Head of caudate nucleus (tissue), 42 donors: ENCODE results near the gene FCRL6.

Experiments
- DNase-seq, 42 donors: peaks; one replicate each; pipeline versions ENCODE4 v3.0.0 to v3.0.0-alpha.2; 2020 to 2021; ENCODE audit warnings: mixed read lengths in 7 of 42
- intact Hi-C: fragments of 100-400 bp; cut with DNase I; formaldehyde crosslinking; loops from one replicate; pipeline ENCODE4 v1.15.0; 2022

Gene FCRL6, protein sequence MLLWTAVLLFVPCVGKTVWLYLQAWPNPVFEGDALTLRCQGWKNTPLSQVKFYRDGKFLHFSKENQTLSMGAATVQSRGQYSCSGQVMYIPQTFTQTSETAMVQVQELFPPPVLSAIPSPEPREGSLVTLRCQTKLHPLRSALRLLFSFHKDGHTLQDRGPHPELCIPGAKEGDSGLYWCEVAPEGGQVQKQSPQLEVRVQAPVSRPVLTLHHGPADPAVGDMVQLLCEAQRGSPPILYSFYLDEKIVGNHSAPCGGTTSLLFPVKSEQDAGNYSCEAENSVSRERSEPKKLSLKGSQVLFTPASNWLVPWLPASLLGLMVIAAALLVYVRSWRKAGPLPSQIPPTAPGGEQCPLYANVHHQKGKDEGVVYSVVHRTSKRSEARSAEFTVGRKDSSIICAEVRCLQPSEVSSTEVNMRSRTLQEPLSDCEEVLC

DNA sequence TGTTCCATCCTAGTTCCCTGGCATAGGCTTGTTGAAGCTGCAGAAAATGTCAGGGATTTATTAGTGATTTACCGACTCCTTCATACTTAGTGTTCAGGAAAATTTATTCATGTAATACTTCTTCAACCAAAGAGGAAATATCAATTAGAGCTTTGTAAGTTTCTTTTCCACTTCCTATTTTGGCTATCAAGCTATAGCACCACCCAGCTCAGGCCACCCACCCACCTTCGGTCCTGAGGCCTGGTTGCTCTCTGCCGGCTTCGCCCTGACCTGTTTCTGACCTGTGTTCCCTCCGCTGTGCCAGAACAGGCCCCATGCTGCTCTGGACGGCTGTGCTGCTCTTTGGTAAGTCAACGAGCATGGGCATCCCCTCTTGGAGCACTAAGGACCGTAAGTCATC lies at the start of gene FCRL6:
Gene FCRL6 (plus strand): TSS at position 250 of the 400 bp plus-strand sequence. CDS start 65 bp downstream, at position 315.
- intact Hi-C loops, result no loop called here

DNA sequence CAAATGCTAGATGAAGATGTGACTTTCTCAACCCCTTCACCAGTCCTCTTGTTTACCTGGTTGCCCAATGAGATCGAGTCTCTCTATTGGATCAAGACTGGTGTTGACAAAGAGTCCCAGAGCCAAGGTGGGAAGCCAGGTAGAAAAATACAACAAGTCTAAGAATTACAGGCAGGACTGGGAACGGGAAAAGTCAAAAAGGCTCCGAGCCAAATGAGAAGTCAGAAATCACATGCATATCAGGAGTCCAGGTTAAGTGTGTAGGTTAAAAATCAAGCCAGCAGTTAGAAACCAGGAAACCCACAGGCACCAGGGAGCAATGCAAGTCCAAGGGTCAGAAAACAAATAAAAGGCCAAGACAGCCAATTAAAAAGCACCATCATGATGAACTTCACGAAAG lies 48.8 kb upstream of the FCRL6 start:
- DNase-seq, result no peak
- intact Hi-C loops, result no loop called here

More for the DNA sequence above, at the start of gene FCRL6:
- DNase-seq, result no peak

DNA sequence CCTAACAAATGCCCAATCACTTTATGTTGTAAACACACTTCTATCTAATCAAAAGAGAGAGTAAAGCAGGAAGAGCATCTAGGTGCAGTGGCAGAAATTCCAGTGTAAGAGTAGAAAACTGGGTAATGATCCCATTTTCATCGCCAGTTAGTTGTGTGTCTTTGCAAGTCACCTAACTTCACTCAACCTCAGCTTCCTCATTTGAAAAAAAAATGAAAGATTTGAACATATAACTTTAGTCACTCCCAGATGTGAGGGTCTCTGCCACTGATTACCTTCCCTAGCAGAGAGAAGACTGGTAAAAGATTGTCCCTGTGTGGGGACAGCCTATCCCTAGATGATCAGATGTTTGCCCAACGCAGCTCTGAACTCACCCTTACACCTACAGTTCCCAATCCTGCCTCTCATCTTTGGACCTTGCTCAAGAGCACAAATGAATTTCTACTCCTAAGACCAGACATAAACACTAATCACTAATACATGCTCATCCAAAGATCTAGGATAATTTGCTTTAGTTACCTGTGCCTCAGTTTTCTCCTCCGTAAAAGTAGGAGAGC lies 46.6 kb upstream of the FCRL6 start:
- intact Hi-C loops, result no loop called here
- DNase-seq, result no peak

DNA sequence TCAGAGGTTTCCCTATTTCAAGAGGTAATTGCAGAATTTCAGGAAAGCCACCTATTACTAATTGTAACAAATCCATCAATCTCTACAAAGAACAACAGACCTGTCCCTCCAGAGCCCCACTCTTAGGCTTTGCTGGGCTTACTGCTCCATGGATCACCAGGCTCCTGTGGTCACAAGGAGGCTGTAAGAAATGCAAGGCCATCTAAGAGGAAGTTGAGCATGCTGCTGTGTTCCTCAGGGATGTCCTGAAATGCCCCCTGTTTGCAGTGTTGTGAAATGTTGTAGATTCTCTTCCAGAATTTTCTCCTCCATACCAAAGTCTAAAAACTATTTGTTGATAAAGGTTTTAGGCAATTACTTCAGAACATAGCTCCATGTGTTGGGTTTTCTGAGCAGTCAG lies 45.8 kb upstream of the FCRL6 start:
- intact Hi-C loops, result no loop called here
- no peak for DNase-seq

DNA sequence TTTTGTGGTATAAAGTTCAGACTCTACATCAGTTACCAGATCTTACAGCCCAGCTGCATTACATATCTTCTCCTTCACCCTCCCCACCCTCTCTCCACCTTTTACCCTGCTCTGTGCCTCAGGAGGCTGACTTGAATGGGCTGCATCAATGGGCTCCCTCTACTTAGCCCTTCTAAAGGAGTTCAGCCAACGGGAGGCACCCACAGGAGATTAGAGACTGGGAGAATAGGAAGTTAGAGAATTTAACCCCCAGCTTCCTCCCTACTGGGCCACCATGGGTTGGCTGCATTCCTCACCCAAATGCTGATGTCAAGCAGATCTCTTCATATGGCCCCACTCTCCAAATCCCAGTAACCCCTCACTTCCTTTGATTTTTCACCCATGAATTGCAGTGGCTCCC lies 38.5 kb upstream of the FCRL6 start:
- intact Hi-C loops, result no loop called here
- no peak for DNase-seq

DNA sequence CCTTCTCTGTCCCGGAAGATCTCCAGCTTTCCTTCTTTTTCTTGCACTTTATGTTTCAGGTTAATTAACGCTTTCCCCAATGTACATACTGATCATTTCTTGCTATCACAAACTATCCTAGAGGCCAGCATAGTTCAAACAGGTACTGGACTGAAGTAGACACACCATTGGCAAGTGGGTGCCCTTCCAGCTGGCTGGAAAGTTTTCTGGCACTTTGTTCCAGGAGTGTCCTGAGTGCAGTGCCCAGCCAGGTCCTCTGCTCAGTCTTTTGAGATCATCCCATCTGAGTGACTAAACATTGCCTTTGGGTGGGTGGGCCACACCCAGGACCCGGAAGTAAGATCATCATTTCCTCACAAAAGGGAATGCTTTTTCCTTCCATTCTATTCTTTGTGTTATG lies 36.4 kb upstream of the FCRL6 start:
- DNase-seq, result no peak
- intact Hi-C loops, result no loop called here

DNA sequence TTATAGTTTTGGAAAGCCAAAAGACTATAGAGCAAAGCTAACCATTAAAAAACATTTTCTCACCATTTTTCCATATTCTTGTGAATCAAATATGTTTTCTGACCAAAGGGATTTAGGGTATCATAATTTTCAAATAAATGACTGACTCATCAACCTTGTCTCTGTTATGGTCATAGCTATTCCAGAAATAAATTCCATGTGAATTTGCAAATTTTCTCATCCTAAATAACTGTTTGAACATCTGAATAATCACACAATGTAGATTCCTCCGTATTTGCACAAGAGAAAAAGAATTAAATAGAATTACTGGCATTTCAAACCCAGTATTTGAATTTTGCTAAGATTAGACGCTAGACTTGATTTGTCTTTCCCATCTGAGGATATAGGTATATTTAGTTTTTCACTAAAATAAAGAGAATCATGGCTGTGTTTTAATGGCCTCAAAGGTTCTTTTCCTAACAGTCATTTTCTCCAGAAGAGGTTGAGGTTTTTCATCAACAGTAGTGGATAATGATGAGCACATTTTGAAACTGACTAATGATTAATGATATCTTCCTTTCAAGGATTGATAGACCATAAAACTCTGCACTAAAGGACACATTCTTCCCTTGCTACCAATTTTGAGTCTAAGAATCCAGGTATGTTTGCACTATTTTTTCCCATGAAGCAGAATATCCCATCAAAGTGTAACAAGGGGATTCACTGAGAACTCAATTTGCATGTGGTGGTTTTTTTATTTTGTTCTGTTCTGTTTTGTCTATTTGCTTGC lies 30.8 kb upstream of the FCRL6 start:
- no peak for DNase-seq
- intact Hi-C loops, result no loop called here

DNA sequence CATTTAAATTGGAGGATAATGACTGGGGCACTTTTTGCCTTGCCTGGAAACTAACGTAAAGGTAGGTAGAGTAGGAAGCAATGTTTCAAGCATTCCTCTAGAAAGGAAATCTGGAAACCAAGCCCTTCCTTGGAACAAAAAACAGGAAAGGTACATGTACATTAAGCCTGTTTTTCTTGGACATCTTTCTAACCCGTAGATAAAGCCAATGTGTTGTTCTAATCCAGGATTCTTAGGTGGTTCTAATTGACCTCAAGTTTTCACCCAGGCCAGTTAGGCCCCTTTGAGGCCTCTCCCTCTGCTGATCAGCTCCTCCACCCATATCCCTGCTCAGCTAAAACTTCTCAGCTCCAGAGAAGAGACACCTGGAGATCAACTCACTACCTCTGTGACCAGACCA lies 27.7 kb upstream of the FCRL6 start:
- intact Hi-C loops, result no loop called here
- DNase-seq, result no peak

DNA sequence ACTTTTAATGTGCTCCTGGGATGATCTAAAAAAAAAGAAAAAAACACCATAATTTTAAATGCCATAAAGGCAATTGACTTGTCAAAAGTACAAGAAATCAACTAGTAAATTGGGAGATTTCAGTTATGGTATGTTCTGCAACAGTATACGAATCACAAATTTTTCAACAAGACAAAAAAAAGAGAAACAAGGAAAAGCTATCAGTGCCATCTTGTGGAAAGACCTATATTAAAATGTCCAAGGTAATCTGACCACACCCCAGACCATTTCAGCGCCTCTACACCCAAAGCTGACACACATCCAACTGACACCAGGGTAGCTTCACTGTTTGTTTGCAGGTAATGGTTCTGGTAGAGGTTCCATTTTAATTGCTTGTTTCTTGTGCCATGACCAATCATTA lies 26.4 kb upstream of the FCRL6 start:
- DNase-seq, result no peak

DNA sequence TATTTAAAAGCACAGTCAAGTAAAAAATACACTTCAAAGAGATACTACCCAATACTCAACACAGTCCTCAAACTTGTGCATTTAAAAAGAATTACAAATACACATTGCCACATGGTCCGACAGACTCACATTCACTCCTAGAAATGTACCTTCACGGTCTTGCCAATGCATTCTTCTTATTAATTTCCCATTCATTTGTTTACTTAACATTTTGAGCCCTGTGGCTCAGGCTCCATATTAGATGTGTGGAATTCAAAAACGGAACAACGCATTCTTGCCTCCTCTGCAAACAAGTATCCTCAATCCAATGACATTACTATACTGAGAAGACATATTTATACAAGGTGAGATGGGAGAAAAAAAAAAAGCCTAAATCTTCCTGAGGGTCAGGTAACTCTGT lies 23.9 kb upstream of the FCRL6 start:
- intact Hi-C loops, result no loop called here
- no peak for DNase-seq

More for the DNA sequence above, 26.4 kb upstream of the FCRL6 start:
- intact Hi-C loops, result no loop called here

DNA sequence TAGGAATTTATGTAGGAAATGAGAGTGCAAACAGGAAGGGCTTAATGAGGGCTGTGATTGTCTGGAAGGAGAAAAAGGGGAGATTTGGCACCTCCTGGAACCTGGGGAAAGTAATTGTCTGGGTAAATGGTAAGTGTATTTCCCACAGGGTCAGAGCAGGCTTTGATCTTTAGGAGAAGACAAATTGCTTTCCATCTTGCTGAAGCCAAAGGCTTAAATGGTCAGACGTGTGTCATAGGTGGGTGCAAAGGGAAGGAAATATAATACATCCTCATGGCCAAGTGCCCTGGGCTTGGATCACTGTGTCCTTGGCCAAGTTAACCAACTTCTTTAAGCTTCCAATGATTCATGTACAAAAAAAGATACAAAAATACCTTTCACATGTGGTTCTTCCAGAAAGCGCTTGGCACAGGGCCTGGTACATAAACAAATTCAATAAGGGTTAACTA lies 22.7 kb upstream of the FCRL6 start:
- DNase-seq, result no peak
- intact Hi-C loops, result no loop called here

DNA sequence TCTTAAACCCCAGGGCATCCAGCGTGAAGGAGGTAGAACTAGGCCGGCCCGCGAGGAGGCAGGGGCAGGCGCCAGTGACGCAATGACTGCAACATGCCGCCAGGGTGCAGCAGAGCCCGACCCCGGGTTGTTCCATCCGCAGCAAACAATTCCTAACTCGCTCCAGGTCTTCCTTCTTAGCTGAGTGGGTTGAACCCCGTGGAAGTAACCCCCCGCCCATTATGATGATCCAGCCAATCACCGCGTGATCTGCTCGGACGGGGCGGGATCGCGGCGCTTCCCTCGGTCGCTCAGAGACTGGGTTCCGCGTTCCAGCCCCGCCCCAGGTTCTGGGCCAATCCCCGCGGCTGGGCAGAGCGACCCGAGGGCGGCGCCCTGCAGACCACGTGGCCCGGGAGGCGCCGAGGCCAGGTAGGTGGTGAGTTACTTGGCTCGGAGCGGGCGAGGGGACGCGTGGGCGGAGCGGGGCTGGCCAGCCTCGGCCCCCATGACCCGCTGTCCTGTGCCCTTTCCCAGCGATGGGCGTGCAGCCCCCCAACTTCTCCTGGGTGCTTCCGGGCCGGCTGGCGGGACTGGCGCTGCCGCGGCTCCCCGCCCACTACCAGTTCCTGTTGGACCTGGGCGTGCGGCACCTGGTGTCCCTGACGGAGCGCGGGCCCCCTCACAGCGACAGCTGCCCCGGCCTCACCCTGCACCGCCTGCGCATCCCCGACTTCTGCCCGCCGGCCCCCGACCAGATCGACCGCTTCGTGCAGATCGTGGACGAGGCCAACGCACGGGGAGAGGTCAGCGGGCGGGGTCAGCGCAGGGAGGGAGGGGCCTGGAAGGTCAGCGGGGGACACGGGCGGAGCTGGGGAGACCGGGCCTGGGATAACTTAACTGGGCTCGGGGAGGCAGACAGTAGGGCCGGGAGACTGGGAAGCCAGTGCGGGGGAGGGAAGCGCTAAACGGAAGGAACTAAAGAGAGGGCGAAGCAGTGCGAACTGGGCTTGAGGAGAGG lies 21.3 kb upstream of the FCRL6 start, which contains the start of gene DUSP23:
Gene DUSP23 (plus strand): TSS at position 380 of the 1,000 bp plus-strand sequence. CDS start 139 bp downstream, at position 519.
- intact Hi-C loops, result no loop called here
- DNase-seq, result peak; percentile 93 to 99 (median 98)

DNA sequence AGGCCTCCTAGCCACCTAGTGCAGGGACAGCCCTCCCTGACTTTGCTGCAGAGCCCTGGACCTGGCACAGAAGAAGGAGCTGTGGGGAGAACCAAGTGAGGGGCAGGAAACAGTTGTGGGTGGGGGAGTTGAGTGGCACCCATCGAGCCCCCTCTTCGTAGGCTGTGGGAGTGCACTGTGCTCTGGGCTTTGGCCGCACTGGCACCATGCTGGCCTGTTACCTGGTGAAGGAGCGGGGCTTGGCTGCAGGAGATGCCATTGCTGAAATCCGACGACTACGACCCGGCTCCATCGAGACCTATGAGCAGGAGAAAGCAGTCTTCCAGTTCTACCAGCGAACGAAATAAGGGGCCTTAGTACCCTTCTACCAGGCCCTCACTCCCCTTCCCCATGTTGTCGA lies 20.2 kb upstream of the FCRL6 start:
- intact Hi-C loops, result no loop called here
- no peak for DNase-seq

DNA sequence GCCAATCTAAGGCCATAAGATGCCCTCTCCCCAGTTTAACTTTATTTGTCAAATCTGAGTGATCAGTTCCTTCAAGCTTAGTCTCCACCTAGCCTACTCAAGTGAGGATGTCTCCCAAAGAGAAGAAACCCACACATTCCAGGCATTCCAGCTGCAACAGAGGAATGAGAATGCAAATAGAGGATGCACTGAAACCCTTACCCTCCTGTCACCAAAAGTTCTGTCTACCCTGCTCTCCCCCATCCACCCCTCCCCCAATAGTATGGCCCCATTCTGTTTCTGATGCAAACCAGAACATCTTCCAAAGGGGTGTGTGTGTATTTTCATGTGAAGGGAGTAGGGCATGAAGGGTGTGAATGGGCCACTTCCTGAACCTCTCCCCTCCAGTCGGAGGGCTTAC lies 18.4 kb upstream of the FCRL6 start:
- no peak for DNase-seq
- intact Hi-C loops, result no loop called here

DNA sequence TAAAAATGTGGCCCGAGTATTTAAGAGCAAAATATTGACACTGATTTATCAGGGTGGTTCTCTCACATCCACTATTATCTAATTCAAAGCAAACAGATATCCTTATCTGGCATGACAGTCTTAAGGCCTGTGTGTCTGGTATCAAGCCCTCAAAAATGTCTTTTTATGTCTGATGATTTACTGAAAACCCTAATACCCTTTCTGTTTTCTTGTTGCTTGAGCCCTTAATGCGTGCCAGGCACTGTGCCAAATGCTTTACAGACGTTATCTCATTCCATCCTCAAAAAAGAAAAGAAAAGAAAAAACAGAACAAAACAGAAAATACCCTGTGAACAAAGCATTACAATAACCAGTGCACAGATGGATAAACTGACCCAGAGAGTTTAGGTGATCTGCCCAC lies 15.7 kb upstream of the FCRL6 start:
- intact Hi-C loops, result no loop called here
- no peak for DNase-seq

DNA sequence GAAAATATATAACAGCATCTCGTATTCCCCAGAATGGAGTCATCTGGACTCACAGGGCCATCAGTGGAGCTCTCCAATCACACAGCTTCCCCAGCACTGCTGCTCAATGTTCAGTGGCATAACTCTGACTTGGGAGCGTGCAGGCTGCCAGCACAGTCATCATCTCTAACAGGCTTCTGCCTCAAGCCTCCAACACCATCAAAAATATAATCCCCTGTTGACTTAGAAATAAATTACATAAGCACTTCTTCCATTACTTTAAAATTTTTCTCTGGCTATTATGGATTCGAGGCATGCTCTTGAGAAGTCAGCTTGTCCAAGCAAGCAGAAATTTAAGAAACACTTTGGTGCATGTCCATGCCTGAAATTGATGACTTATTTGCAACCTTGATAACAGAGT lies 15.2 kb upstream of the FCRL6 start:
- intact Hi-C loops, result no loop called here
- DNase-seq, result no peak

DNA sequence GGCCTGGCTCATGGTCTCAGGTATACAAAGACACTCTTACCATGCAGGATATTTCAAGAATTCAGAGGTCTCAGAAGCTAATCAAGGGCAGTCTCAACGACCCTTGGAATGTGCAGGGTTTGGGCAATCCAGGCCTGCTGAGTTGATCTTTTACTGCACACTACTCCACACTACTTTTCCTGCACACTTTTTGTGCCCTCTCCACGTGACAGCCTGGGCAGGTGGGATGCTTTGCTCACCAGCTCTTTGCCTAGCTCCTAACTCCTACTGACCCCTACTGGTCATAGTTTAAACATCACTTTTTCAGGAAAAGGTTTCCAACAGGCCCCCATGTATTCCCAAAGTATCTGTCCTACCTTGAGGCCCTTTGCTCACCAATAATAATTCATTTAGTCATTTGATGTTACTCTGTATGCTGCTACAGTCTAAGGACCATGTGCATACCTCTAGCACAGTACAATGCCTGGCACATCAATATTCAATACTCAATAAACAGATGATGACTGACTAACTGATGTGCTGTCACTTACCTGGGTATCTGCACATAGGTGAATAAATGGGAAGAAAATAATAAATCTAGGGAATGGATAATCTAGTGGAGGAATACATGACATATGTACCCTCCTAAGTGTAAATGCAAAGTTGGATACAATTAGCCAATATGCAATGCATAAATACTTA lies 11.8 kb upstream of the FCRL6 start:
- intact Hi-C loops, result no loop called here
- peak in 2 of 42 donors; percentile 10 to 18 for DNase-seq

DNA sequence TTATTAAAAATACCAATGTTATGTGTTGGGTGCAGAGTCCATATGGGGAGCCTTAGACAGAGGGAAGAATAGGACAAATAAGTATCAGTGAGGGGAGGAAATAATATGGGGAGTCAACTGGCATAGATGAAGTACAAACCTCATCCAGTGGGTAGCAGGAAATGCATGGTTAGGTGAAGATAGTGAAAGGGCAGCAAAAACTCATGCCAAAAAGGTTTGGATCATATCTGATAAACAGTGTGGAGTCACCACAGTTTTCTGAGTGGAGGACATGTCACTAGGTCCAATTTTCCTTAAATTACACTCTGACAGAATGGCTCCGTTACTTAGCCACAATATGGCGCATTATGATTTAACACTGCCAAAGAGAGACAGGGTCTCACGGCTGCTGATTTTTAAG lies 11.1 kb upstream of the FCRL6 start:
- DNase-seq, result no peak
- intact Hi-C loops, result no loop called here
